Heart left ventricle (tissue), 16 donors: ENCODE measurements around the gene FAM131C. TPM values are rescaled to one million over a fixed set of nuclear protein-coding genes. Genes with fewer than 3 reads are reported as not detected.

Source experiments
- ATAC-seq, 4 donors: fragments of 200-7000 bp; cut with Tn5 transposase; one replicate each; pipeline ENCODE4 v1.9.1; 2020 to 2022; ENCODE audit warnings: moderate library complexity in 4 of 4, mild to moderate bottlenecking in 3 of 4, moderate number of reproducible peaks in 1 of 4
- DNase-seq, 5 donors: peaks; one replicate each; pipeline ENCODE4 v3.0.0-alpha.2; 2020
- H3K27ac ChIP-seq, 12 donors: fragments of 200-600 bp; sonication (generic) in 4 of 12; one replicate each; pipeline versions ENCODE4 v1.5.0 to v1.8.0; 2016 to 2022; ENCODE audit warnings: mild to moderate bottlenecking in 2 of 12
- H3K27me3 ChIP-seq, 9 donors: fragments of 200-600 bp; sonication (generic) in 2 of 9; one replicate each; pipeline versions ENCODE4 v1.5.1 to v1.8.0; 2016 to 2022; ENCODE audit warnings: mild to moderate bottlenecking in 3 of 9
- H3K36me3 ChIP-seq, 9 donors: fragments of 200-600 bp; sonication (generic) in 2 of 9; one replicate each; pipeline versions ENCODE4 v1.5.0 to v1.8.0; 2018 to 2022; ENCODE audit warnings: mild to moderate bottlenecking in 2 of 9
- H3K4me1 ChIP-seq, 12 donors: fragments of 200-600 bp; sonication (generic) in 4 of 12; one replicate each; pipeline versions ENCODE4 v1.5.0 to v1.8.0; 2016 to 2022; ENCODE audit warnings: mild to moderate bottlenecking in 3 of 12
- H3K4me3 ChIP-seq, 12 donors: fragments of 200-600 bp; sonication (generic) in 4 of 12; one replicate each; pipeline versions ENCODE4 v1.5.0 to v1.8.0; 2017 to 2022; ENCODE audit warnings: mild to moderate bottlenecking in 9 of 12, moderate library complexity in 4 of 12
- H3K9me3 ChIP-seq, 12 donors: fragments of 200-600 bp; sonication (generic) in 4 of 12; one replicate each; pipeline versions ENCODE4 v1.5.0 to v1.8.0; 2016 to 2022; ENCODE audit warnings: mild to moderate bottlenecking in 1 of 12
- CTCF ChIP-seq, 12 donors: fragments of 200-600 bp; sonication (generic) in 4 of 12; IDR thresholded peaks; one replicate each; pipeline versions ENCODE4 v1.5.0 to v1.8.0; 2018 to 2022; ENCODE audit warnings: antibody characterized with exemption in 12 of 12, mild to moderate bottlenecking in 5 of 12
- POLR2A ChIP-seq, 2 donors: fragments of 450-650 bp; IDR thresholded peaks; one replicate each; pipeline ENCODE4 v1.6.1; 2017; ENCODE audit warnings: antibody characterized with exemption in 2 of 2, mild to moderate bottlenecking in 2 of 2, moderate library complexity in 2 of 2
- WGBS, 4 donors: extraction: QIAGEN DNeasy Blood & Tissue Kit in 2 of 4; methylation state at CpG; one replicate each; pipeline versions ENCODE4 v1.1.5 to v1.1.7; 2013 to 2018; 5-methylcytosine and 5-hydroxymethylcytosine counted together
- intact Hi-C, 10 donors: fragments of 100-400 bp; cut with DNase I; formaldehyde crosslinking; loops; one replicate each; pipeline versions ENCODE4 v1.11.1 to v1.14.2; 2022
- polyA plus RNA-seq, 2 donors: library from polyadenylated mRNA; stranded (reverse); fragments of 200-250 nt; gene quantifications; one replicate each; pipeline ENCODE4 v1.2.3, GENCODE V29; 2013
- total RNA-seq, 9 donors: library from RNA; depleted of rRNA in 2 of 9; stranded (reverse); fragments of >200 nt in 2 of 9; fragmentation: NEBNext Ultra II Directional in 3 of 9; extraction: Animal tissue kit (Norgen Biotek cat#: 25700) in 3 of 9; gene quantifications; one replicate each; pipeline versions ENCODE4 v1.1.0 to v1.2.4, GENCODE V29; 2016 to 2023
- donor health status: ischemic (EF 13 %, LVEDD 7.1; RV severe dilation, severe dysfunction).
- donor health status: healthy with polysubstance abuse.
- donor health status: DM: no; HTN: yes; CAD: no.
- donor health status: DM: no; HTN: no; CAD: no.
- donor health status: ischemic (EF 25% LVEDD 6.9; RV normal size, moderate dysfunction).
- donor health status: ischemic (EF 25% LVEDD 5.7; RV mildly dilated, moderate dysfunction).
- donor health status: healthy.
- donor health status: DM: yes; HTN: yes; CAD: no.
- donor health status: ischemic (EF 35%, LVEDD 5.7; RV mildly dilated, moderate dysfunction).
- donor health status: nonischemic (EF 11% LVEDD 7.7; RV severe dilation, severe dysfunction).
- donor health status: DM: yes; HTN: yes; CAD: no.
- donor health status: PGD.
- donor health status: ischemic (EF 29% LVEDD 5.4; RV normal size, mild dysfunction).
- donor health status: nonischemic (EF 23%, LVEDD 6.1; RV moderate dilation, normal function).

FAM131C gene
- total and polyA plus RNA-seq, 11 donors, result 1.1 to 17.8 (median 3.4) TPM

GRCh38 chr1:16112596-16113555, 39.4 kb upstream of the FAM131C start:
- H3K4me1 ChIP-seq, result peaks cover 0 to 24% (median 12%) of the 10 kb centered on the region in 12 donors

GRCh38 chr1:16111771-16112595, 38.5 kb upstream of the FAM131C start:
- H3K27ac ChIP-seq, result peak overlapping the region in 1 of 12 donors; percentile 38
- 62 to 80% (median 72%) methylated on average over 15 of the region's 15 CpGs for WGBS, 4 donors
- peak in 2 of 5 donors; percentile 60 to 71 for DNase-seq

More at GRCh38 chr1:16112596-16113555, 39.4 kb upstream of the FAM131C start:
- TF ChIP-seq CTCF (IDR thresholded peaks at IDR 0.05) (no peak), POLR2A (IDR thresholded peaks at IDR 0.05) (no peak)
- ATAC-seq (peak in 3 of 4 donors; percentile 10 to 29 (median 15)), DNase-seq (peak in 1 of 5 donors; percentile 42)
- WGBS, 4 donors, result 62 to 68% (median 63%) methylated on average over 10 to 14 of the region's 14 CpGs
- Histone ChIP-seq H3K36me3 (no peaks in the 10 kb centered on the region), H3K27ac (peak overlapping the region in 1 of 12 donors; percentile 38), H3K27me3 (no peaks in the 10 kb centered on the region), H3K9me3 (peaks cover 0 to 10% (median 4%) of the 10 kb centered on the region in 12 donors), H3K4me3 (no peak overlapping the region)
- intact Hi-C loops, result no loop called here

GRCh38 chr1:16110884-16111283, 37.4 kb upstream of the FAM131C start:
- Histone ChIP-seq H3K4me3 (no peak overlapping the region), H3K36me3 (no peaks in the 10 kb centered on the region), H3K9me3 (peaks cover 0 to 10% (median 4%) of the 10 kb centered on the region in 12 donors), H3K27ac (no peak overlapping the region), H3K27me3 (no peaks in the 10 kb centered on the region), H3K4me1 (peaks cover 0 to 27% (median 12%) of the 10 kb centered on the region in 12 donors)
- no peak for DNase-seq
- no peak for TF ChIP-seq POLR2A (IDR thresholded peaks at IDR 0.05)
- no peak for TF ChIP-seq CTCF (IDR thresholded peaks at IDR 0.05)
- ATAC-seq, result no peak
- intact Hi-C loops, result no loop called here
- 95 to 97% (median 96%) methylated on average over 6 to 7 of the region's 7 CpGs for WGBS, 4 donors

More at GRCh38 chr1:16111771-16112595, 38.5 kb upstream of the FAM131C start:
- peaks cover 0 to 10% (median 4%) of the 10 kb centered on the region in 12 donors for H3K9me3 ChIP-seq
- H3K36me3 ChIP-seq, result no peaks in the 10 kb centered on the region
- peaks cover 0 to 26% (median 12%) of the 10 kb centered on the region in 12 donors for H3K4me1 ChIP-seq
- ATAC-seq, result peak; percentile 39 to 84 (median 64)
- no peak overlapping the region for H3K4me3 ChIP-seq
- no peaks in the 10 kb centered on the region for H3K27me3 ChIP-seq
- intact Hi-C loops, result no loop called here
- TF ChIP-seq CTCF (IDR thresholded peaks at IDR 0.05), result no peak
- TF ChIP-seq POLR2A (IDR thresholded peaks at IDR 0.05), result no peak
